Activated naive CD8-positive, alpha-beta T cell treated with anti-CD3 and anti-CD28 coated beads for 36 hours (primary cell): Measurements from ENCODE around the gene LRFN5. TPM values are rescaled to one million over a fixed set of nuclear protein-coding genes. Genes with fewer than 3 reads are reported as not detected.
A peak's percentile ranks its signal among the peaks of the same experiment; 100 is the strongest.
"Not testable (repeated sequence)": the region's sequence is repeated elsewhere in the genome, so short reads cannot be mapped to it uniquely, and the experiment has no call there.

Experiments
- DNase-seq: peaks from one replicate; pipeline ENCODE4 v3.0.0; 2021
- H3K27ac Mint-ChIP-seq: one replicate; pipeline ENCODE4 v1.8.0; 2022; ENCODE audit warnings: mild to moderate bottlenecking, moderate library complexity, mixed read lengths
- H3K27me3 Mint-ChIP-seq: one replicate; pipeline ENCODE4 v1.8.0; 2022; ENCODE audit warnings: mild to moderate bottlenecking, mixed read lengths
- H3K36me3 Mint-ChIP-seq: one replicate; pipeline ENCODE4 v1.8.0; 2021; ENCODE audit warnings: mild to moderate bottlenecking, mixed read lengths
- H3K4me1 Mint-ChIP-seq: one replicate; pipeline ENCODE4 v1.8.0; 2021; ENCODE audit warnings: mixed read lengths
- H3K4me3 Mint-ChIP-seq: one replicate; pipeline ENCODE4 v1.8.0; 2022; ENCODE audit warnings: mild to moderate bottlenecking, moderate library complexity, mixed read lengths
- H3K9me3 Mint-ChIP-seq: one replicate; pipeline ENCODE4 v1.8.0; 2022; ENCODE audit warnings: mixed read lengths
- total RNA-seq, 2 experiments: library from RNA; stranded (reverse); gene quantifications; one replicate each; pipeline ENCODE4 v1.2.3, GENCODE V29; 2021

Gene LRFN5
- total RNA-seq, 2 experiments from 2014 or later, result not detected

GRCh38 chr14:41666301-41666700 is 59.6 kb downstream of the LRFN5 start:
- Mint-ChIP-seq H3K9me3 (no peaks in the 10 kb centered on the region), H3K4me1 (no peaks in the 10 kb centered on the region), H3K27ac (no peak overlapping the region), H3K4me3 (no peak overlapping the region), H3K27me3 (no peaks in the 10 kb centered on the region), H3K36me3 (no peaks in the 10 kb centered on the region)
- no peak for DNase-seq

GRCh38 chr14:41668356-41668755 is 61.7 kb downstream of the LRFN5 start:
- H3K4me1 Mint-ChIP-seq, result no peaks in the 10 kb centered on the region
- no peak overlapping the region for H3K27ac Mint-ChIP-seq
- no peaks in the 10 kb centered on the region for H3K9me3 Mint-ChIP-seq
- no peaks in the 10 kb centered on the region for H3K27me3 Mint-ChIP-seq
- DNase-seq, result no peak
- H3K4me3 Mint-ChIP-seq, result no peak overlapping the region
- no peaks in the 10 kb centered on the region for H3K36me3 Mint-ChIP-seq

GRCh38 chr14:41673601-41674000 is 66.9 kb downstream of the LRFN5 start:
- H3K4me1 Mint-ChIP-seq, result not testable (repeated sequence)

GRCh38 chr14:41674511-41674971 is 67.9 kb downstream of the LRFN5 start:
- H3K27ac Mint-ChIP-seq, H3K4me3 Mint-ChIP-seq, DNase-seq, H3K27me3 Mint-ChIP-seq, H3K9me3 Mint-ChIP-seq, H3K36me3 Mint-ChIP-seq, H3K4me1 Mint-ChIP-seq: not testable (repeated sequence)

More at GRCh38 chr14:41673601-41674000, 66.9 kb downstream of the LRFN5 start:
- not testable (repeated sequence) for H3K27me3 Mint-ChIP-seq, H3K36me3 Mint-ChIP-seq, H3K9me3 Mint-ChIP-seq, H3K27ac Mint-ChIP-seq, DNase-seq, H3K4me3 Mint-ChIP-seq

- no peaks in the 10 kb centered on the region for H3K36me3 Mint-ChIP-seq
- DNase-seq, result no peak
- no peak overlapping the region for H3K27ac Mint-ChIP-seq
- no peaks in the 10 kb centered on the region for H3K4me1 Mint-ChIP-seq
- H3K4me3 Mint-ChIP-seq, result no peak overlapping the region
- peaks cover 4% of the 10 kb centered on the region for H3K27me3 Mint-ChIP-seq
- H3K9me3 Mint-ChIP-seq, result no peaks in the 10 kb centered on the region
Measured at GRCh38 chr14:41699486-41699885, 92.8 kb downstream of the LRFN5 start.

- no peak overlapping the region for H3K4me3 Mint-ChIP-seq
- H3K27ac Mint-ChIP-seq, result no peak overlapping the region
- peaks cover 1% of the 10 kb centered on the region for H3K9me3 Mint-ChIP-seq
- peaks cover 7% of the 10 kb centered on the region for H3K4me1 Mint-ChIP-seq
- no peaks in the 10 kb centered on the region for H3K27me3 Mint-ChIP-seq
- no peak for DNase-seq
- no peaks in the 10 kb centered on the region for H3K36me3 Mint-ChIP-seq
Measured at GRCh38 chr14:41718477-41719166, 111.9 kb downstream of the LRFN5 start.

- Mint-ChIP-seq H3K4me1 (peaks cover 8% of the 10 kb centered on the region), H3K27ac (no peak overlapping the region)
Measured at GRCh38 chr14:41739203-41739602, 132.5 kb downstream of the LRFN5 start.

GRCh38 chr14:41743140-41743539 is 136.5 kb downstream of the LRFN5 start:
- DNase-seq, result no peak
- Mint-ChIP-seq H3K9me3 (peaks cover 5% of the 10 kb centered on the region), H3K4me3 (no peak overlapping the region), H3K27me3 (no peaks in the 10 kb centered on the region), H3K27ac (no peak overlapping the region), H3K4me1 (peaks cover 8% of the 10 kb centered on the region), H3K36me3 (no peaks in the 10 kb centered on the region)

More at GRCh38 chr14:41739203-41739602, 132.5 kb downstream of the LRFN5 start:
- Mint-ChIP-seq H3K9me3 (peaks cover 16% of the 10 kb centered on the region), H3K27me3 (peaks cover 13% of the 10 kb centered on the region), H3K36me3 (peaks cover 2% of the 10 kb centered on the region), H3K4me3 (no peak overlapping the region)
- no peak for DNase-seq

- Mint-ChIP-seq H3K4me1 (peaks cover 9% of the 10 kb centered on the region), H3K27ac (peak overlapping the region; percentile 50), H3K4me3 (peak overlapping the region; percentile 57), H3K36me3 (peaks cover 3% of the 10 kb centered on the region), H3K9me3 (peaks cover 4% of the 10 kb centered on the region), H3K27me3 (no peaks in the 10 kb centered on the region)
- no peak for DNase-seq
Measured at GRCh38 chr14:41749429-41749828, 142.8 kb downstream of the LRFN5 start.

- not testable (repeated sequence) for H3K27ac Mint-ChIP-seq, DNase-seq, H3K27me3 Mint-ChIP-seq
Measured at GRCh38 chr14:41750575-41750974, 143.9 kb downstream of the LRFN5 start.

GRCh38 chr14:41758011-41758665 is 151.5 kb downstream of the LRFN5 start:
- H3K9me3 Mint-ChIP-seq, result peaks cover 2% of the 10 kb centered on the region
- H3K4me3 Mint-ChIP-seq, result no peak overlapping the region
- DNase-seq, result no peak
- H3K36me3 Mint-ChIP-seq, result no peaks in the 10 kb centered on the region
- H3K27ac Mint-ChIP-seq, result no peak overlapping the region
- H3K27me3 Mint-ChIP-seq, result no peaks in the 10 kb centered on the region
- no peaks in the 10 kb centered on the region for H3K4me1 Mint-ChIP-seq

More at GRCh38 chr14:41750575-41750974, 143.9 kb downstream of the LRFN5 start:
- H3K4me1 Mint-ChIP-seq, H3K9me3 Mint-ChIP-seq, H3K4me3 Mint-ChIP-seq, H3K36me3 Mint-ChIP-seq: not testable (repeated sequence)

- no peaks in the 10 kb centered on the region for H3K36me3 Mint-ChIP-seq
- H3K27ac Mint-ChIP-seq, result no peak overlapping the region
- H3K27me3 Mint-ChIP-seq, result no peaks in the 10 kb centered on the region
- no peaks in the 10 kb centered on the region for H3K4me1 Mint-ChIP-seq
- peaks cover 2% of the 10 kb centered on the region for H3K9me3 Mint-ChIP-seq
- no peak overlapping the region for H3K4me3 Mint-ChIP-seq
- no peak for DNase-seq
Measured at GRCh38 chr14:41761204-41761603, 154.5 kb downstream of the LRFN5 start.

- no peaks in the 10 kb centered on the region for H3K27me3 Mint-ChIP-seq
- H3K27ac Mint-ChIP-seq, result no peak overlapping the region
- no peaks in the 10 kb centered on the region for H3K9me3 Mint-ChIP-seq
- H3K4me3 Mint-ChIP-seq, result no peak overlapping the region
- DNase-seq, result no peak
- no peaks in the 10 kb centered on the region for H3K4me1 Mint-ChIP-seq
- no peaks in the 10 kb centered on the region for H3K36me3 Mint-ChIP-seq
Measured at GRCh38 chr14:41766772-41767171, 160.1 kb downstream of the LRFN5 start.

GRCh38 chr14:41773536-41774279 is 167.0 kb downstream of the LRFN5 start:
- no peak for DNase-seq
- no peak overlapping the region for H3K4me3 Mint-ChIP-seq
- H3K9me3 Mint-ChIP-seq, result no peaks in the 10 kb centered on the region
- no peaks in the 10 kb centered on the region for H3K4me1 Mint-ChIP-seq
- no peaks in the 10 kb centered on the region for H3K36me3 Mint-ChIP-seq
- no peaks in the 10 kb centered on the region for H3K27me3 Mint-ChIP-seq
- H3K27ac Mint-ChIP-seq, result no peak overlapping the region

- no peak for DNase-seq
- no peak overlapping the region for H3K27ac Mint-ChIP-seq
- H3K4me3 Mint-ChIP-seq, result no peak overlapping the region
- H3K36me3 Mint-ChIP-seq, result no peaks in the 10 kb centered on the region
- no peaks in the 10 kb centered on the region for H3K4me1 Mint-ChIP-seq
- H3K9me3 Mint-ChIP-seq, result no peaks in the 10 kb centered on the region
- no peaks in the 10 kb centered on the region for H3K27me3 Mint-ChIP-seq
Measured at GRCh38 chr14:41782511-41782910, 175.8 kb downstream of the LRFN5 start.
